WTC11 (cell line): ENCODE results near the gene ZNF598. TPM values are rescaled to one million over a fixed set of nuclear protein-coding genes. Genes with fewer than 3 reads are reported as not detected.

Source experiments
- ATAC-seq: fragments of 200-7000 bp; cut with Tn5 transposase; 2 replicates; pipeline ENCODE4 v1.10.0; 2021; ENCODE audit warnings: mild to moderate bottlenecking, moderate library complexity
- CTCF ChIA-PET: fragments of 300-600 bp; sonication (Branson Sonifier 250); formaldehyde crosslinking; loops from one replicate; lab custom pipeline; 2021; ENCODE audit warnings: antibody characterized with exemption; lab: Charles Lee
- POLR2A ChIA-PET: fragments of 350-600 bp; sonication (Branson Sonifier 250); formaldehyde crosslinking; loops from one replicate; lab custom pipeline; 2021; ENCODE audit warnings: antibody characterized with exemption; lab: Charles Lee
- DNase-seq: peaks from one replicate; pipeline ENCODE4 v3.0.0; 2021; ENCODE audit warnings: low spot score
- H3K27ac Mint-ChIP-seq: 2 replicates; pipeline ENCODE4 v1.8.0; 2021; ENCODE audit warnings: mixed read lengths
- H3K27me3 Mint-ChIP-seq: 2 replicates; pipeline ENCODE4 v1.8.0; 2021; ENCODE audit warnings: low read depth, mild to moderate bottlenecking, moderate library complexity, mixed read lengths
- H3K36me3 Mint-ChIP-seq: 2 replicates; pipeline ENCODE4 v1.8.0; 2021; ENCODE audit warnings: mixed read lengths
- H3K4me1 Mint-ChIP-seq: 2 replicates; pipeline ENCODE4 v1.8.0; 2022; ENCODE audit warnings: mixed read lengths
- H3K4me3 Mint-ChIP-seq: 2 replicates; pipeline ENCODE4 v1.8.0; 2021; ENCODE audit warnings: mild to moderate bottlenecking, moderate library complexity, mixed read lengths
- H3K9me3 Mint-ChIP-seq: 2 replicates; pipeline ENCODE4 v1.8.0; 2021; ENCODE audit warnings: mixed read lengths
- ATF1 ChIP-seq: sonication (generic); formaldehyde crosslinking; IDR thresholded peaks from 2 replicates; pipeline ENCODE4 v1.8.1; 2023; ENCODE audit warnings: mild to moderate bottlenecking, moderate library complexity, missing genetic modification reagents
- CREM ChIP-seq: sonication (generic); formaldehyde crosslinking; IDR thresholded peaks from 2 replicates; pipeline ENCODE4 v1.8.1; 2022; ENCODE audit warnings: mild to moderate bottlenecking, missing genetic modification reagents, moderate library complexity
- CTCF ChIP-seq: fragments of 200-600 bp; IDR thresholded peaks from 2 replicates; pipeline ENCODE4 v1.8.0; 2022; ENCODE audit warnings: antibody characterized with exemption
- E2F1 ChIP-seq: sonication (generic); formaldehyde crosslinking; IDR thresholded peaks from 2 replicates; pipeline ENCODE4 v1.8.0; 2022; ENCODE audit warnings: mild to moderate bottlenecking, missing genetic modification reagents
- ERG ChIP-seq: fragments of 250-450 bp; sonication (Bioruptor Pico); IDR thresholded peaks from 2 replicates; pipeline ENCODE4 v1.8.0; 2021; ENCODE audit warnings: mild to moderate bottlenecking
- ESRRA ChIP-seq: sonication (generic); formaldehyde crosslinking; IDR thresholded peaks from 2 replicates; pipeline ENCODE4 v1.8.1; 2022; ENCODE audit warnings: mild to moderate bottlenecking, missing genetic modification reagents, borderline replicate concordance
- ETV6 ChIP-seq: sonication (generic); formaldehyde crosslinking; IDR thresholded peaks from 2 replicates; pipeline ENCODE4 v1.8.1; 2022; ENCODE audit warnings: mild to moderate bottlenecking, missing genetic modification reagents
- GABPB1 ChIP-seq: sonication (generic); formaldehyde crosslinking; IDR thresholded peaks from 2 replicates; pipeline ENCODE4 v1.8.1; 2023; ENCODE audit warnings: mild to moderate bottlenecking, missing genetic modification reagents
- JUN ChIP-seq: sonication (generic); formaldehyde crosslinking; IDR thresholded peaks from 2 replicates; pipeline ENCODE4 v1.8.0; 2023; ENCODE audit warnings: mild to moderate bottlenecking, missing genetic modification reagents
- MLX ChIP-seq: sonication (generic); formaldehyde crosslinking; IDR thresholded peaks from 2 replicates; pipeline ENCODE4 v1.8.1; 2023; ENCODE audit warnings: mild to moderate bottlenecking, missing genetic modification reagents, moderate library complexity
- NFATC4 ChIP-seq: fragments of 250-450 bp; sonication (Bioruptor Pico); IDR thresholded peaks from 2 replicates; pipeline ENCODE4 v1.9.0; 2021; ENCODE audit warnings: mild to moderate bottlenecking
- NR1H2 ChIP-seq: sonication (generic); formaldehyde crosslinking; IDR thresholded peaks from 2 replicates; pipeline ENCODE4 v1.9.0; 2021; ENCODE audit warnings: mild to moderate bottlenecking, moderate library complexity, missing genetic modification reagents
- TP53 ChIP-seq: sonication (generic); formaldehyde crosslinking; IDR thresholded peaks from 2 replicates; pipeline ENCODE4 v1.8.1; 2023; ENCODE audit warnings: mild to moderate bottlenecking, missing genetic modification reagents
- USF2 ChIP-seq: sonication (generic); formaldehyde crosslinking; IDR thresholded peaks from 2 replicates; pipeline ENCODE4 v1.8.1; 2023; ENCODE audit warnings: mild to moderate bottlenecking, missing genetic modification reagents, moderate library complexity
- ZNF219 ChIP-seq: sonication (generic); formaldehyde crosslinking; IDR thresholded peaks from 2 replicates; pipeline ENCODE4 v1.8.0; 2023; ENCODE audit warnings: missing genetic modification reagents, mild to moderate bottlenecking, borderline replicate concordance
- ZNF232 ChIP-seq: sonication (generic); formaldehyde crosslinking; IDR thresholded peaks from 2 replicates; pipeline ENCODE4 v1.8.0; 2022; ENCODE audit warnings: mild to moderate bottlenecking, missing genetic modification reagents
- ZNF281 ChIP-seq: sonication (generic); formaldehyde crosslinking; IDR thresholded peaks from 2 replicates; pipeline ENCODE4 v1.8.0; 2023; ENCODE audit warnings: mild to moderate bottlenecking, missing genetic modification reagents
- ZNF512 ChIP-seq: sonication (generic); formaldehyde crosslinking; IDR thresholded peaks from 2 replicates; pipeline ENCODE4 v1.8.1; 2022; ENCODE audit warnings: missing genetic modification reagents, borderline replicate concordance
- total RNA-seq: library from RNA; stranded (reverse); gene quantifications from 3 replicates; pipeline ENCODE4 v1.2.3, GENCODE V29; 2021

ZNF598 gene
- total RNA-seq, 1 experiment from 2014 or later = 66.4 TPM

GRCh38 chr16:1965396-1966001 is 44.1 kb downstream of the ZNF598 start:
- CTCF ChIA-PET = interaction anchor here (0.7 to 1.0 kb wide), 5 partner anchors 15 to 42 kb away, joined by 3 to 12 read pairs (median 5); no protein-coding TSS in a partner anchor
- no peak for DNase-seq
- H3K27me3 Mint-ChIP-seq = no peaks in the 10 kb centered on the region
- H3K9me3 Mint-ChIP-seq = no peaks in the 10 kb centered on the region
- TF ChIP-seq ATF1 (CRISPR knock-in tag) = no peak
- TF ChIP-seq E2F1 (CRISPR knock-in tag) = no peak
- TF ChIP-seq ERG (CRISPR knock-in tag) = no peak
- TF ChIP-seq TP53 = no peak
- TF ChIP-seq ETV6 (CRISPR knock-in tag) = no peak
- no peak for TF ChIP-seq CREM (CRISPR knock-in tag)
- no peak for TF ChIP-seq JUN (CRISPR knock-in tag)
- no peak for TF ChIP-seq ESRRA (CRISPR knock-in tag)
- TF ChIP-seq ZNF219 (CRISPR knock-in tag) = no peak
- no peak for TF ChIP-seq GABPB1 (CRISPR knock-in tag)
- no peak for TF ChIP-seq MLX (CRISPR knock-in tag)
- no peak for TF ChIP-seq NR1H2 (CRISPR knock-in tag)
- TF ChIP-seq USF2 (CRISPR knock-in tag) = no peak
- TF ChIP-seq ZNF512 (CRISPR knock-in tag) = no peak
- TF ChIP-seq ZNF232 (CRISPR knock-in tag) = no peak
- TF ChIP-seq ZNF281 (CRISPR knock-in tag) = no peak
- TF ChIP-seq NFATC4 (CRISPR knock-in tag) = no peak
- no peak for TF ChIP-seq CTCF
- POLR2A ChIA-PET = interaction anchor here (0.5 to 2.3 kb wide), 19 partner anchors 10 to 545 kb away, joined by 3 to 20 read pairs (median 5); partner anchors contain the start of genes FAHD1, MAPK8IP3, MSRB1 and NOXO1
- H3K4me3 Mint-ChIP-seq = peak overlapping the region; percentile 94
- peak overlapping the region; percentile 79 for H3K27ac Mint-ChIP-seq
- peaks cover 35% of the 10 kb centered on the region for H3K36me3 Mint-ChIP-seq
- ATAC-seq = no peak
- peaks cover 36% of the 10 kb centered on the region for H3K4me1 Mint-ChIP-seq
